ENCODE results near the gene ANO10.
A peak's percentile ranks its signal among the peaks of the same experiment; 100 is the strongest.
"Not testable (repeated sequence)": the region's sequence is repeated elsewhere in the genome, so short reads cannot be mapped to it uniquely, and the experiment has no call there.

The ANO10 gene

DNA sequence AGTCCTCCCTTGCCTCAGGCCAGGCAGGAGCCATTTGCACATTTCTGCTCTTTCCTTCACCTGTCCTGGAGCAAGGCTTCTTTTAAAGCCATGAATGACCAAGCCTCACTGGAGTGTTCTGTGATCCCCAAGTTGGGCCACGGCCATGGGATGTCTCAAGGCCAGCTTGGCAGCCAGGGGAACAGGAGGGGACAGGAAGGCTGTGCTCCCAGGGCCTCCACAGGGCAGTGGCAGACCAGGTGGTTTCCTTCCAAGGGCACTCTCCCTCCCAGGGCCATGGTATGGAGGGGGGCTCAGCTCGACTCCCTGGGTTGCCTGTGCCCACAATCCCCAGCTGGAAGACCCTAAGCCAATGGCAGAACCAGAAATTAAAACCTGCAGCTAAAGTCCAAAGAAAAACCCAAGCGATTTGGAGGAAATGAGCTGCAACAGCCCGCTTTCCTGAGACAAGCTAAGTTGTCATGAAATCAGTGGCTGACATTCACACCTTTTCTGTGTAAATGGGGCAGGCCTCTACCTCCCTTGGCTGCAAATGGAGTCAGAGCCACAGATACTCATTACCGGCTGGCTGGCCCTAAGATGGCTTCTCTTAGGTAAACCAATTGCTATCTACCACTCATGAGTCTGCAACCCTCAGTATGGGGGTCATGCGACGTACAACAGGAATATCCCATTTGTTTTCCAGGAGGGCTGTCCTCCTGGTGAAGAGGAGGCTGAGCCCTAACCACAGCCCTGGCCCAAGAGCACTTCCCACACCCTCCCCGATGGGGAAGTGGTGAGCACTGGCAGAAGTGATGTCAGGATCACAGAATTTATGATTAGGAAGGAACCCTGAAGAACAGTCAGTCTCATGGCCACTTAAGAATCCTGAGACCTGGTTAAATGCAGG, 252.2 kb downstream of the ANO10 start:
- no peak for DNase-seq

DNA sequence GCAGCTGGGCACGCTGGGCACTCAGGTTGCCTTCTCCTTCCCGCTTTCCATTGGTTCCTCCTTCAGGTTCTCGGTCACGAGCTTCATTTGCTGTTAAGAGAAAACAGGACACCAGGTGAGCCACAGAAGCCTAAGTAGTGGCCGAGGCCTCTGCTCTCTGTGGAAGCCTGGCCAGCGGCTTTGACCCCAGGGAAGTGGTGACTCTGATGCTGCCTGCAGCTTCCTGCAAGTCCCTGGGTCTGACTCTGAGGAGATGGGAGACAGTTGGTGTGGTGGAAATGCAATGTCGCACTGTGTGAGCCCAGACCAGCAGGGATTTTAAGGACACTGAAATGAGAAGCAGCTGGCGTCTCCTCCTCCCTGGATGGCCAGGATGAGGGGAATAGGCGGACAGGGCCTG, 254.9 kb downstream of the ANO10 start:
- DNase-seq = no peak

DNA sequence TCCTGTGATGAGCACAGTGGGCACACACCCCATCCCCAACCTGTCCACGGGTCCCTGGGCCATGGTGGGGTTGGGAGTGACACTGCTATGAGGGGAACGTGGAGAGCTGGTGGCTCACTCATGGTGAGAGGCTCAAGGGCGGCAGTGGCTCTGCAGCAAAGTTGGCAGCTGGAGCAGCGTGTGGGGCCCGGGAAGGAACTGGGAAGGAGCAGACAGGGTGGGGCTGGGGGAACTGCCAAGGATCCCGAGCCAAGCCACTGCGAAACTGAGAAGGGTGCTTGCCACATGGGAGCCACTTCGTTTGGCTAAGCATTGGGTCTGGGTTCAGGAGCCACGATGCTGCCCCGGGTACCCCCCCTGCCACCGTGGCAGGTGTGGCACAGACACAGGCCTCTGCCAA, 255.3 kb downstream of the ANO10 start:
- DNase-seq = no peak

GRCh38 chr3:43365601-43366305, 256.1 kb downstream of the ANO10 start:
- no peak for DNase-seq

GRCh38 chr3:43364926-43365325, 256.9 kb downstream of the ANO10 start:
- DNase-seq = no peak

GRCh38 chr3:43364494-43364893, 257.3 kb downstream of the ANO10 start:
- no peak for DNase-seq

DNA sequence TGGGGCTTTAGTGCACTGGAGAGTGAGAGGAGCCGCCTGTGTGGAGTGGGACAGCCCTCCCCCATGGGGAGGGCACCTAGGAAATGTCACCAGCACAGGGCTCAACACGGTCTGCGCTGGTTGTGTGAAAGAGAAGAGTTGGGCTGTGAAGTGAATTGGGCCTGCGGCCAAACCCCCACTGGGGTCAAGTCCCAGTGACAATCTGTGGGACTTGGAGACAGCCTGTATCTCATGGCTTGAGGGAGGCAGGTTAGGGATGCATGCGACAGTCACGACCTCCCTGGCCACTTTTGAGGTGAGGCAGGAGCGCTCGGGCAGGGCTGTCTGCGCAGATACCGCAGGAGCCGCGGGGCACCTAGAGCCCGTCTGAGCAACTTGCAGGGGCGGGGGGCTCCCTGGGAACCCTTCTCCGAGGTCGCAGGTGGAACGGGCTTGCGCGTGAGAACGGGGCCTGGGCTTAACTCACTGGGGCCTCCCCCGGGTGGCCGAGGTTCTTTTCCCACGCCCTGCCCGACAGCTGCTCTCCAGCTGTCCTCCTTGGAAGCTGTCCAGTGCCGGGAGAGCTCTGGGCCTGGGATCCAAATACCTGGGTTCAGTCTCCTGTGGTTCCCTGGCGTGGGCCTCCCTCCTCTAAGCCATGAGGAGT, 258.1 kb downstream of the ANO10 start:
- DNase-seq = no peak

DNA sequence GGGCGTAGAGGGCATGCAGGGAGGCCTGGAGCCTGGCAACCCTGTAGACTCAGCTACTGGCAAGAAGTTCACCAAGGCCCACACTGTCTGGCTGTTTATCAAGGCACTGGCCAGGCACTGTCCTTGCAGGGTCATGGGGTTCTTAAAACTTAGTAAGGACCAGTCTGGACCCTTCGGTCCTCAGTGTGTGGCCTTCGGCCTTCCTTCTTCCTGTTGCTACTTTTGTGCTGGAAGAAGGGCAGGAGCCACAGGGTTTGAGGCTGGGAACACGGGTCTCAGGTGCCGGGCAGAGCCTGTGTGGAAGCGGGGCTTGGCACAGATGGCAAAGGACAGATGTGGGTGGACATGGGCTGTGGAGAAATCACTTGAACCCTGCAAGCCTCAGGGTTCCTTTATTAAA, 258.9 kb downstream of the ANO10 start:
- DNase-seq = no peak

GRCh38 chr3:43362183-43362582, 259.6 kb downstream of the ANO10 start:
- no peak for DNase-seq

DNA sequence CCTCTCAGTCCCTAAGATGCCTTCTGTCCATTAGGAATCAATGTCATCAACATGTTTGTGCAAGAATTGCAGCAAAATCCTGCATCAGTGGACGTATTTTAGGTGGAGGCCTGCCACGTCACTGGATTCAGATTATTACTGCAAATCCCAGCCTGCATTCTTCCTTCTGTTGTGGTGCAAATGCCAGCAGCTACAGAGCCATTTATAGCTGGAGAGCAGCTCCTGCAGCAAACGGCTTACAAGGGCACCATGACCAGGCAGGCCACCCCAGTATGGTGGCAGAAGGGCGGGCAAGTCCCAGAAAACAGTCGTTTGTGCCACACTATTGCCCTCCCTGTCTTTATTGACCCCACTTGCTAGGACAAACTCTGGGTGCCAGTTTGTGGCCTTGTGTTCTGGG, 260.7 kb downstream of the ANO10 start:
- DNase-seq = no peak

GRCh38 chr3:43356033-43356432, 265.8 kb downstream of the ANO10 start:
- not testable (repeated sequence) for DNase-seq

GRCh38 chr3:43353923-43354670, 267.7 kb downstream of the ANO10 start:
- DNase-seq = no peak

- no peak for DNase-seq
These were observed 268.4 kb downstream of the ANO10 start for GRCh38 chr3:43353393-43353792.

DNA sequence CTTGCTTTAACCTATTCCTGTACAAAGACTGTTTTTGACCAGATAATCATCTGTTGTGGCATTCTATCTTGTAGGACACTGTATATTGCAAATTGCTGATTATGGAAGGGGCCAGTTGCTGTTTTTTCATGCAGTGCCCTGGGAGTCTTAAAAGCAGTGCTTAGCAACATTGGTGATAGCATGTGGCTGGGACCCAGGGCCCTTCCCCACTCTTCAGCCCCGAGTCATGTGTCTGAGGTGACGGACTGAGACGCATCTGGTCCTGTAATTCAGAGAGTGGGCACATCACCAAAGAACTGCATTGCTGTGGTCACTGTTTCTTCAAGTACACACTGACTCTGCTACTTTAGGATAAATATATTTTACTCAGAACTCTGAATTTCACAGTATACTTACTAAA, 272.1 kb downstream of the ANO10 start:
- DNase-seq = no peak

GRCh38 chr3:43348852-43349574, 272.8 kb downstream of the ANO10 start:
- DNase-seq = no peak

GRCh38 chr3:43348350-43348749, 273.5 kb downstream of the ANO10 start:
- no peak for DNase-seq

DNA sequence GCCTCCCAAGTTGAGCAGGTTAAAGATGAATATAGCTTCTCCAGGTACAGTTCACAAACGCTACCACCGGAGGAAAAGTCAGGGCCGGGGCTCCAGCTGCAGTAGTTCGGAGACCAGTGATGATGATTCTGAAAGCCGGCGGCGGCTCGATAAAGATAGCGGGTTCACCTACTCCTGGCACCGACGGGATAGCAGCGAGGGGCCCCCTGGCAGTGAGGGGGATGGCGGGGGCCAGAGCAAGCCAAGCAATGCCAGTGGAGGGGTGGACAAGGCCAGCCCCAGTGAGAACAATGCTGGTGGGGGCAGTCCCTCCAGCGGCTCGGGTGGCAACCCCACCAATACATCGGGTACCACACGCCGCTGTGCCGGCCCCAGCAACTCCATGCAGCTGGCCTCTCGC, 274.0 kb downstream of the ANO10 start:
- no peak for DNase-seq

DNA sequence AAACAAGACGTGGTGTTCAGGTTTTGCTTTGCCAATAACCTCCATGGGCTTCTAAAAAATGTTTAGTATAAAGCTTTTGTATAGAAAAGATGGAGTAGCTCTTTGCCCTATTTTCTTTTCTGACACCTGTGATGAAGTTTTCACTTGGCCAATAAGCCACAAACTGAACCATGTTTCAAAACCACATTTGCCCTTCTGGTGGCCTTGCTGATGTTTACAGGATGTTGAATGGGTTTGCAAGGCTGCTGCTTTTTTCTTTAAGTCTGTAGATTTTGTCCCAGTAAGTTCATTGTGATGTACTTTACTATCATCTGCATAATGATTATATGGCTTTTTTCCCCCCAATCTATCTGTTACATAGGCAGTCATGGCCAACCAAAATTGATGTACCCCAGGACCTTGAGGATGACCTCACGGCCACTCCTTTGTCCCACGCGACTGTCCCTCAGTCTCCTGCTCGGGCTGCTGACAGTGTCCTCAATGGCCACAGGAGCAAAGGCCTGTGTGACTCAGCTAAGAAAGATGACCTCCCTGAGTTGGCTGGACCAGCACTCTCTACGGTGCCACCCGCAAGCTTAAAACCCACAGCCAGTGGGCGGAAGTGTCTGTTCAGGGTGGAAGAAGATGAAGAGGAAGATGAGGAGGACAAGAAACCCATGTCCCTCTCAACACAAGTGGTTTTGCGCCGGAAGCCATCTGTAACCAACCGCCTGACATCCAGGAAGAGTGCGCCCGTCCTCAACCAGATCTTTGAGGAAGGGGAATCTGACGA, 274.6 kb downstream of the ANO10 start:
- peak; percentile 48 for DNase-seq

GRCh38 chr3:43345877-43346276, 275.9 kb downstream of the ANO10 start:
- peak; percentile 37 for DNase-seq

DNA sequence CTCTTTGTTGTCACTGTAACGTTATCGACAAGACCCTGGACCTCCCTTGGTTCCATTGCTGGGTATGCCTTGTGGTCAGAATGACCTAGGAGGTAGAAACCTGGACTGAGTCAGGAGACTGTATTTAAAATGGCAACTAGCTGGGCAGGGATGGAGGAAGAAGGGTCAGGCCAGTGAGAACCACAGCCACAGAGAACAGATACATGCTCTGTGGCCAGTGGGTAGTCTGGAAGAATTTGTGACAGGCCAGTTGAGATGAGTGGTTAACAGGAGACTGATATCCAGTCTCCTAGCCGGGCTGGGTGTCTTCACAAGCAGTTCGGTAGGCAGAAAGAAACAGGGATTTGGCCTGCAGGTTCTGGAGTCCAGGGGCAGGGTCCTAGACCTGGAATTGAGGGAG, 276.6 kb downstream of the ANO10 start:
- no peak for DNase-seq

DNA sequence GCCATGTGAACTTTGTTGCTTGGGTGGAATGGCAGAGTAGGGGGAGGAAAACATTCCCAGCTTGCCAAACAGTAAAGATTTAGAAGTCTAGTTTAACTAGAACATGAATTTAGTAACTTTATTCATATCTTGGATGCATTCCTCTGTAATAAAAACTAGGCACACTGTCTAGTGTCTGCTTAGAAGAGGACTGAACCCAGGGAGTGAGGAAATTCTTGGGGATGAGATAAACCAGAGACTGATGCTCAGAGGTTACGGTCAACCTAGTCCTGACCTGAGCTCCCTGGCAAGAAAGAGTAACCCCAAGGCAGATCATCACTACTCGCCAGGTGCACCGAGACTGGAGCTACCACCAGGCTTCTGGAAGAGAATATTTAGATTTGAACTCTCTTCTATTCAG, 277.3 kb downstream of the ANO10 start:
- no peak for DNase-seq

- DNase-seq = no peak
These were observed 278.0 kb downstream of the ANO10 start for GRCh38 chr3:43343815-43344214.
